ENCODE measurements around the gene NR2C2.

- TF ChIP-seq CTCF (IDR thresholded peaks at IDR 0.05; ENCODE audit: insufficient read depth, low read length) (no peak), POLR2AphosphoS5 (IDR thresholded peaks at IDR 0.05; ENCODE audit: low read depth) (no peak), GABPA (IDR thresholded peaks at IDR 0.05; ENCODE audit: low read depth) (no peak)
- TF ChIP-seq, protein P1, sequence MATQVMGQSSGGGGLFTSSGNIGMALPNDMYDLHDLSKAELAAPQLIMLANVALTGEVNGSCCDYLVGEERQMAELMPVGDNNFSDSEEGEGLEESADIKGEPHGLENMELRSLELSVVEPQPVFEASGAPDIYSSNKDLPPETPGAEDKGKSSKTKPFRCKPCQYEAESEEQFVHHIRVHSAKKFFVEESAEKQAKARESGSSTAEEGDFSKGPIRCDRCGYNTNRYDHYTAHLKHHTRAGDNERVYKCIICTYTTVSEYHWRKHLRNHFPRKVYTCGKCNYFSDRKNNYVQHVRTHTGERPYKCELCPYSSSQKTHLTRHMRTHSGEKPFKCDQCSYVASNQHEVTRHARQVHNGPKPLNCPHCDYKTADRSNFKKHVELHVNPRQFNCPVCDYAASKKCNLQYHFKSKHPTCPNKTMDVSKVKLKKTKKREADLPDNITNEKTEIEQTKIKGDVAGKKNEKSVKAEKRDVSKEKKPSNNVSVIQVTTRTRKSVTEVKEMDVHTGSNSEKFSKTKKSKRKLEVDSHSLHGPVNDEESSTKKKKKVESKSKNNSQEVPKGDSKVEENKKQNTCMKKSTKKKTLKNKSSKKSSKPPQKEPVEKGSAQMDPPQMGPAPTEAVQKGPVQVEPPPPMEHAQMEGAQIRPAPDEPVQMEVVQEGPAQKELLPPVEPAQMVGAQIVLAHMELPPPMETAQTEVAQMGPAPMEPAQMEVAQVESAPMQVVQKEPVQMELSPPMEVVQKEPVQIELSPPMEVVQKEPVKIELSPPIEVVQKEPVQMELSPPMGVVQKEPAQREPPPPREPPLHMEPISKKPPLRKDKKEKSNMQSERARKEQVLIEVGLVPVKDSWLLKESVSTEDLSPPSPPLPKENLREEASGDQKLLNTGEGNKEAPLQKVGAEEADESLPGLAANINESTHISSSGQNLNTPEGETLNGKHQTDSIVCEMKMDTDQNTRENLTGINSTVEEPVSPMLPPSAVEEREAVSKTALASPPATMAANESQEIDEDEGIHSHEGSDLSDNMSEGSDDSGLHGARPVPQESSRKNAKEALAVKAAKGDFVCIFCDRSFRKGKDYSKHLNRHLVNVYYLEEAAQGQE (IDR thresholded peaks at IDR 0.05; ENCODE audit: insufficient replicate concordance, low read depth) = no peak
Measured at GRCh38 chr3:14948609-14949038, 1.2 kb downstream of the NR2C2 start.
